ENCODE results near the gene PARD3B.

GRCh38 chr2:205003288-205003687 lies 458.0 kb downstream of the PARD3B start:
- TF ChIP-seq POLR2A (IDR thresholded peaks at IDR 0.05) (no peak), CTCF (IDR thresholded peaks at IDR 0.05) (no peak)

All from sigmoid colon (tissue), 3 donors.